Measurements from ENCODE around the gene DPYSL5.

The DPYSL5 gene

GRCh38 chr2:26846334-26847306 is 1.3 kb upstream of the DPYSL5 start:
- DNase-seq = peak; percentile 72 to 77

DNA sequence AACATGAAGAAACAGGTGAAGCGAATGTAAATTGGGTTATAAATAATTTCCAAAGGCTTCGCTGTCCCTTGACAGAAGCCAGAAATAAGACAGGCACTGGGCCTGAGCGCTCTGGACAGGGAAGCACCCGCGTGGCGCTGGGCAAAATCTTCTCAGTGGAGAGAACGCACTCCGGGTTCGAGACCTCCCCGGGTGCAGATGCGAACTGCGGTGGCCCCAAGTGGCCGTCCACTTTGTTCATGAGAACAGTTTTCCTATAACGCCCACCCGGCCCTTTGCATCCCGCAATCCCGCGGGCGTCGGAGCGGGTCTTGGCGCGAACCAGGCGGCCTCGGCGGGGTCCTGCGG is 651 bp upstream of the DPYSL5 start:
- peak in 1 of 2 experiments; percentile 28 for DNase-seq

GRCh38 chr2:26848336-26849055 is 564 bp downstream of the DPYSL5 start:
- peak; percentile 43 to 57 for DNase-seq

DNA sequence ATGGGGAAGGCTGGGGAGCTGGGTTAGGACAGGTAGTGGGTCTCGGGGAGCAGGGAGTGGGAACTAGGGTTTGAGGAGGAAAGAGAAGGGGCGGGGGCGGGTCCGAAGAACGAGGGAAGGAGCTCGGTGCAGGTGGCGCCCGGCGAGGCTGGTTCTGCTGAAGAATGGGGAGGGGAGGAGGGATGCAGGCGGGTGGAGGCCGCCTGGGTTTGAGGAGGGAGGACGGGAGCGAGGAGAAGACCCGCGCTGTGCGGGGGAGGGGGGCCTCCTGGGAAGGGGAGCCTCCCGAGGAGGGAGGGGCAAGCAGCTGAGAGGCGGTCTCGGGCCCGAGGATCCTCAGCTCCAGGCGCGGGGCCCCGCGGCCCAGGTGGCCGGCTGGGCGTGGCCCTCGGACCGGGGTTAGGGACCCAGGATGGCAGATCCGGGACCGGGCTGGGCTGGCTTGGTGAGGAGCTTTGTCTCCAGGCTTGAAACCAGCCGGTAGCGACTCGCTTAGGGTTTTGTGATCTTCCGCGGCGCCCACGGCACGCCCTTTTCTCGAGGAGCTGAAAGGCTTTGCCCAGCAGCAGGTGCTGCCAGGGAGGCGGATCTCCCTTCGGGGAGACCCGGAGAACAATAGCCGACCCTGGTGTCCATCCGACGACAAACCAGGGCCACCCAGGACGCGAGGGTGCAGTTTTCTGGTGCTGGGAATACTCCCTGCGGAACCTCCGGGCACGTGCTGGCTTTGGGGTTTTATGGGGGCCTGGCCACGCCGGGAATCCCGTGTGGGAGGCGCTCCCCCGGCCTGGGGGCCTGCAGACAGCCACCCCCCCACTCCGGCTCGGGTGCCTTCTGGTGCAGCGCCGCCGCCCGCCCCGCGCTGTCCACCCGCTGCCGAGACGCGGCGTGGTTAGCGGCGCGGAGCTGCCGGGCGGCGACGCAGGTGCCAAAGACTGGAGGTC is 1.4 kb downstream of the DPYSL5 start:
- DNase-seq = peak; percentile 25 to 37

DNA sequence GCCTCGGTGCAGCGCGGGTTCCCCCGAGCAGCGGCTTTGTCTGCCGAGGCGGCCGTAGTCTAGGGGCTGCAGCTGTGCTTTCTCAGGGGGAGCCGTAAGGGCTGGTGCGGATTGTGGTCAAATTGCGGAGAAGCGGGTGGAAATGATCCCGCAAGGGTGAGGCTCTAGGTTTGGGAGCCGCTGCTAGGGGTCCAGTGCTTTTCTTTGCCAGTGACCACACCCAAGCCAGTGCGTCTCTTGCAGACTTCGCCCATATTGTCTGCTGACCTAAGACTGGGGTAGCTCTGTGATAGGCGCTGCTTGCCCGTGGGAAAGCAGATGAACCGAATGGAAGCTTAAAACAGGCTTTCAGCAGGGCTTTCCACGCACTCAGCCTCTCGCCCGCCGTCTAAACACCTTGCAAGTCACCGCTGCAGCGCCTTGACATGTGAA is 2.1 kb downstream of the DPYSL5 start:
- DNase-seq = no peak

DNA sequence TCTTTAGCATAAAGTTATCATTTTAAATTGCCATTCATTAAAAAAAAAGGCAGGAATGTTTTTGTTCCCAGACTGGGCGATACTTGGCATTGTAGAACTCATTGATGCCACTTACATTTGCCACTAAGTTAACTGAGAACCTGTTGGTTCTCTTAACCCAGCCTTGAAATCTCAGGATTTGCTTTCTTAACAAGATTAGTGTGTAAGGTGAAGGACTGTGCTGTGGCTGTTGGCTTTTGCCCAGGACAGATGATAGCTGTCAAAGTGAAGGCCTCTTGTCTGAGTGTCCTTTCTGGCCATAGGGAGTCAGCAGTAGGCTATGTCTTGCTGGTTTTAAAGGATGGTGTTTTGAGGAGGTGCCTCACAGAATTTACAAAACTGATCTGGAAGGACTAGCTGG is 2.6 kb downstream of the DPYSL5 start:
- no peak for DNase-seq

DNA sequence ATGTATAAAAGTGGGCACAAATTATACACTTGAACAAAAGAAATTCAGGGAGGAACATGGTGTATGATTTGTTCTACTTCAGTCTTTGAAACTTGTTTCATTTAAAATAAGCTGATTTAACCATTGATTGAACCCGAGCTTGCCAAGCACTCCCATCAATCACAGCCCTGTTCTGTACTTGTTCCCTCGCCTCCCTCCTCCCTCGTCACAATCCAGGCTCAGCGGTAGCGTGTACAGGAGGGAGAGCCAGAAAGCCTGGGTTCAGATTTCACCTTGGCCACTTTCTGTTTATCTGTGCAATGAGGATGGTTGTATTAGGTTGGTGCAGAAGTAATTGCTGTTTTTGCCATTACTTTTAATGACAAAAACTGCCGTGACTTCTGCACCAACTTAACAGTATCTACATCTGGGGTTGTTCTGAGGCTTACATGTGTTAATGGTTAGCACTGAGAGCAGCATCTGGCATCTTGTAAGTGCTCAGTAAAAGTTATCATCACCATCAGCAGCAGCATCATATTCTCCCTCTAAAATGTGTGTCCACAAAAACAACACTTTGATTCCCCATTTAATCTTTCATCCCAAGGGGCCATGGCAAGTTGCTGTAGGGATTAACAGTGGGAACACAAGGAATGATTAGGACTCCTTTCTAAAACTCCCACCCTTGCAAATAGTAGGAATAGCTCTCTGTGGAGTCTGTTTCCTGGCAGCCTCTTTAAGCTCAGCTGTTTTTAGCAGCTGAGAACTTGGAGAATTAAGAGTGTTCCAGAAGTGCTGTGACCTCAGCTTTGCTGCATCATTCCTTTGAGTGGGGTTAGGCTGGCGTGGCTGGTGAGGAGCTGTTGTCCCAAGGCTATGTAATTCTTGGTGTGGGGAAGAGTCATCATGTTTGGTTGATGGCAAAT is 4.7 kb downstream of the DPYSL5 start:
- no peak for DNase-seq

- no peak for DNase-seq
Observed at GRCh38 chr2:26853751-26854150, 5.8 kb downstream of the DPYSL5 start.

GRCh38 chr2:26854283-26854827 is 6.4 kb downstream of the DPYSL5 start:
- no peak for DNase-seq

- no peak for DNase-seq
Observed at GRCh38 chr2:26855466-26855865, 7.5 kb downstream of the DPYSL5 start.

- no peak for DNase-seq
Observed at GRCh38 chr2:26859622-26860021, 11.7 kb downstream of the DPYSL5 start.

DNA sequence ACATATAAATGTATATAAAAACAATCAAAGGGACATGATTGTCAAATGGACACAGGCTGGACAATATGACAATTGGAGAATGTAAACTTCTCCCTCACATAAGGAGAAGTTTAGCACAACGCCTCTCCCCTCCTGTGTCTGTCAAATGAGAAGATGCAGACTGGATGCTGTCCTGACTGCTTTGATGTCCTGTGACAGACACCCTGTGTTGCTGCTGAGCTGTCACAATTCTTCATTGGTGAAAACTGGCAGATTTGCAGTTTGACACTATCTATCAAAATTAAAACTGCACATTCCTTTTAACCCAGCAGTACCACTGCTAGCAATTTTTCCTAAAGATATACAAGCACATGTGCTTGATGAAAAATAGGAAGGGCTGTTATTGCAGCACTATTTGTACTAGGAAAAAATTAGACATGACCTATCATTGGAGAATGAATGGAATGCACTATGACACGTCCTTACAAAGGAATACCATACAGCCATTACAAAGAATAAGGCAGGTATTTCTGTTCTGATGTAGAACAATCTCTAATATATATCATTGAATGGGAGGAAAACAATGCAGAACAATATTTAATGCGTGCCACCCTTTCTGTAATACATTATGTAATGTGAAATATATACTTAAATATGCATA is 12.4 kb downstream of the DPYSL5 start:
- DNase-seq = no peak

DNA sequence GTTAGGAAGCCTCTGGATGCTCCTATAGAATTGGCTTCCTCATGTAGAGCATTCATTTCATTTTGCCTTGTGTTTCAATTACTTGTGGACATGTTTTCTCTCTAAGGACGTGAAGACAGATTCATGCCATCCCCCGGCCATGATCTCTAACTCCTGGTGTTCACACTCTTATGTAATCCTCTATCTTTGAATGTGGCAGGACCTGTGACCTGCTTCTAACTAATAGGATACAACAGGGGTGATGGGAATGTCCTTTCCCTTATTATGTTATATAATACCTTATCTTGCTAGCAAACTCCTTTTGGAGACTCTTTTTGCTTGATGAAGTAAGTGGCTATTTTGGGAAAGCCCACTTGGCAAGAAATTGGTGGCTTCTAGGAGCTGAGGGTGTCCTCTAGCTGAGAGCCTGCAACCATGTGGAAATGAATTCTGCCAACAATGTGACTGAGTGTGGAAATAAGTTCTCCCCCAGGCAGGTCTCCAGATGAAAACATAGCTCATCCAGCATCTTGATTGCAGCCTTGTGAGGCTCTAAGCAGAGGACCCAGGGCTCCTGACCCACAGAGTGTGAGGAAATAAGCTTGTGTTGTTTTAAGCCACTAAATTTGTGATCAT is 13.8 kb downstream of the DPYSL5 start:
- no peak for DNase-seq

DNA sequence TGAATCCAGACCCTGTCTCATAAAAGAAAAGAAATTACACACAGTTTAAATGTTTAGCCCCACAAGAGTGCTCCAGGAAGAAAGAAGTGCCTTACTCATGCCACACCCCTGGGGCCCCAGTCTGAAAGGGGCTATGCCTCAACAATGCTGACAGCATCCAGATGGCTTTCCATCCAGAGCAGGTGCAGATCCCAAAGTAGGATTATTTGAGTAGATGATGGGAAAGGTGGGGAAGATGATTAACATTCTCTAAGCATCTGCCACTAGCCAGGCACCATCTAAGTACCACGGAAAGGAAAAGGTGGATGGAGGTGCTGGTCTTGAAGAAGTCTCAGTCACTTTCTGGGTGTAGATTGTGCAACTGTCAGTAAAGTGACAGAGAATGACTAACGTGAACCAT is 16.3 kb downstream of the DPYSL5 start:
- no peak for DNase-seq

- DNase-seq = no peak
Observed at GRCh38 chr2:26864646-26865045, 16.7 kb downstream of the DPYSL5 start.

DNA sequence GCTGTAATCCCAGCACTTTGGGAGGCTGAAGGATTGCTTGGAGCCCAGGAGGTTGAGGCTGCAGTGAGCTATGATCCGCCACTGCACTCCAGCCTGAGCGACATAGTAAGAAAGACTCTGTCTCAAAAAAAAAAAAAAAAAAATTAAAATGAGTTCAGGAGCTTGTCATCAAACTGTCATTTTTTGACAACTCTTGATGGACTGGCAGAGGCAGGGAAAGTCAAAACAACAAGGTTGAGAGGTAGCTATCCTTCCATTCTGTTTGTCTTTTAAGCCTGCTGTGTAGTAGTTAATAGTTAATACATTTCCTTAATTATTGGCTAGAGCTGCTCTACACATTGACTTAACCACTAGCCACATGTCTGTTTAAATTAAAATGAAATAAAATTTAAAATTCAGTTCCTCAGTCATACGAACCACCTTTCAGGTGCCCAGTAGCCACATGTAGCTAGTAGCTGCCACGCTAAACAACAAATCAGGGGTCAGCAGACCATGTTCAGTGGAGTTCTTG is 22.7 kb downstream of the DPYSL5 start:
- DNase-seq = no peak

DNA sequence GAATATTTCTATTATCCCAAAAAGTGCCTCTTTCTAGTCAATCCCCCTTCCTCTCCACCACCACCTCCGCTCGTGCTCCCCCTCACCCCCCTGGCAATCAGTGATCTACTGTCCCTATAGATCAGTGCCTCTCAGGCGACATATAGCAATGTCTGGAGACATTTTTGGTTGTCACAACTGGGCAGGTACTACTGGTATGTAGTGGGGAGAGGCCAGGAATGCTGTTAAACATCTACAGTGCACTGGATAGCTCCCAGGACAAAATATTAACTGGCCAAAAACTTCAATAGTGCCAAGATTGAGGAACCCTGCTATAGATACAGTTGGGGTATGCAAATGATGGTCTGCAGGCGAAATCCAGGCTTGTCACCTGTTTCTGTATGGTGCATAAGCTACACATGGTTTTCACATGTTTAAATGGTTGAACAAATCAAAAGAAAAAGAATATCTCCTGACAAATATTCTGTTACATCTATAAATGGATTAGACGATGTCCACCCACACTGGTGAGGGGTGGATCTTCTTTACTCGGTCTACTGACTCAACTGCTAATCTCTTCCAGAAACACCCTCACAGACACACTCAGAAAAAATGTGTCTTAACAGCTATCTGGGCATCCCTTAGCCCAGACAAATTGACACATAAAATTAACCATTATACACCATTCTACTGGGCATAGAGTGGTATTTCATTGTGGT is 25.5 kb downstream of the DPYSL5 start:
- no peak for DNase-seq

GRCh38 chr2:26874514-26874913 is 26.6 kb downstream of the DPYSL5 start:
- no peak for DNase-seq

DNA sequence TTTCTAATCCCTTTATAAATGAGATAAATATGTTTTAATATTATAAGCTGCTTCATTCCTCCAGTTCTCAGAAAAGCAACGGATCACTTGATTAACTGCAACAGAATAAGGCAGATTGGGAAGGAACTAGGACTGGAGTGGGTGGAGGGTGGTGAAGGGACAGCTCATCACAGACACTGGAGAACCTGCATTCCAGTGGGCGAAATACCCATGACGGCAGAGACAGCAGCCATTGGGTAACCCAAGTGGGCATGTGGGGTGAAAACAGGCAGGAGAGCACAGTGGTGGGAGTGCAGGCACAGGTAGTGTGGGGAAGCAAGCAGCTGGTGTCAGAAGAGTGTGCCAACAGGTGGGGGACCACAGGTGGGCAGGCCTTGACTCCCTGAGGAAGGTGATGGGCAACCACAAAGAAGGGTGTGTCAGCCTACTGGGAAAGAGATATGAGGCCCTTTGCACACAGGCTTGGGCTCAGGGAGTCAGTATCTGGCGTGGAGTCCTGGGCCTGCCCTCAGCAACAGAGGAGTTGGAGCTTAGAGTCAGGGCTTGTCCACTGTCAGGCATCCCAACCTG is 27.2 kb downstream of the DPYSL5 start:
- no peak for DNase-seq

Measured in activated T-cell treated with anti-CD3 and anti-CD28 coated beads, Interleukin-2, amount 50 U/mL, for 48 hours (primary cell).